HepG2 (cell line): ENCODE data around the gene TOMM7. TPM values are rescaled to one million over a fixed set of nuclear protein-coding genes. Genes with fewer than 3 reads are reported as not detected.

Source experiments
- ATF7 ChIP-seq, 2 experiments: fragments of 450-650 bp in 1 of 2; sonication (generic) in 1 of 2; formaldehyde crosslinking in 1 of 2; IDR thresholded peaks; 2 replicates each; pipeline versions ENCODE4 v1.4.0 to v1.6.1; 2016 to 2020; ENCODE audit warnings: antibody characterized with exemption in 1 of 2, mild to moderate bottlenecking in 1 of 2, missing genetic modification reagents in 1 of 2
- DNMT1 ChIP-seq: sonication (generic); formaldehyde crosslinking; IDR thresholded peaks from 2 replicates; pipeline ENCODE4 v1.5.1; 2020; ENCODE audit warnings: mild to moderate bottlenecking, missing genetic modification reagents
- HMGXB3 ChIP-seq: sonication (generic); formaldehyde crosslinking; IDR thresholded peaks from 2 replicates; pipeline ENCODE4 v1.4.0; 2020; ENCODE audit warnings: missing genetic modification reagents, borderline replicate concordance
- KDM3A ChIP-seq: IDR thresholded peaks from 2 replicates; pipeline ENCODE4 v1.6.1; 2018; ENCODE audit warnings: low read depth, missing compliant biosample characterization
- MED13 ChIP-seq: sonication (generic); formaldehyde crosslinking; IDR thresholded peaks from 2 replicates; pipeline ENCODE4 v1.5.0; 2020; ENCODE audit warnings: missing genetic modification reagents
- NR0B2 ChIP-seq: sonication (generic); formaldehyde crosslinking; IDR thresholded peaks from 2 replicates; pipeline ENCODE4 v1.4.0; 2020; ENCODE audit warnings: mild to moderate bottlenecking, missing genetic modification reagents
- PLSCR1 ChIP-seq: sonication (generic); formaldehyde crosslinking; IDR thresholded peaks from 2 replicates; pipeline ENCODE4 v1.5.0; 2020; ENCODE audit warnings: missing genetic modification reagents, mild to moderate bottlenecking, borderline replicate concordance
- RARA ChIP-seq: IDR thresholded peaks from 2 replicates; pipeline ENCODE4 v1.6.1; 2016; ENCODE audit warnings: missing genetic modification reagents, missing compliant biosample characterization
- RBFOX2 ChIP-seq: fragments of 200-400 bp; formaldehyde crosslinking; IDR thresholded peaks from 2 replicates; pipeline ENCODE4 v1.6.1; 2017; ENCODE audit warnings: low read depth, mild to moderate bottlenecking, low read length
- RBM39 ChIP-seq: fragments of 200-400 bp; formaldehyde crosslinking; IDR thresholded peaks from one replicate; pipeline ENCODE4 v1.6.1; 2018; ENCODE audit warnings: antibody characterized with exemption, mild to moderate bottlenecking, low read depth, low read length; ENCODE audit not compliant: poor library complexity, severe bottlenecking
- SATB2 ChIP-seq: sonication (generic); formaldehyde crosslinking; IDR thresholded peaks from 2 replicates; pipeline ENCODE4 v1.5.0; 2020; ENCODE audit warnings: missing genetic modification reagents
- SOX13 ChIP-seq, 3 experiments: fragments of 450-650 bp in 1 of 3; sonication (generic) in 1 of 3; formaldehyde crosslinking in 1 of 3; IDR thresholded peaks in 2 of 3; conservative IDR thresholded peaks in 1 of 3; 2 replicates each; pipeline versions ENCODE4 v1.5.0 to v1.6.1; 2016 to 2020; ENCODE audit warnings: antibody characterized with exemption in 1 of 3, mild to moderate bottlenecking in 1 of 3, missing compliant biosample characterization in 1 of 3, missing genetic modification reagents in 1 of 3, moderate library complexity in 1 of 3
- TFE3 ChIP-seq: IDR thresholded peaks from 2 replicates; pipeline ENCODE4 v1.6.1; 2016
- XBP1 ChIP-seq: sonication (generic); formaldehyde crosslinking; IDR thresholded peaks from 2 replicates; pipeline ENCODE4 v1.5.0; 2020; ENCODE audit warnings: missing genetic modification reagents
- ZNF335 ChIP-seq: sonication (generic); formaldehyde crosslinking; IDR thresholded peaks from 2 replicates; pipeline ENCODE4 v1.4.0; 2020; ENCODE audit warnings: missing genetic modification reagents
- ZNF574 ChIP-seq: sonication (generic); formaldehyde crosslinking; IDR thresholded peaks from 2 replicates; pipeline ENCODE4 v1.4.0; 2020; ENCODE audit warnings: missing genetic modification reagents
- polyA plus RNA-seq, 8 experiments: library from polyadenylated mRNA; depleted of rRNA in 3 of 8; stranded (reverse) in 7 of 8; unstranded in 1 of 8; fragments of >200 nt; fragmentation: Illumina TruSeq in 4 of 8; extraction: Trizol in 4 of 8; gene quantifications; 2 replicates each; pipeline versions ENCODE4 v1.2.1 to v1.2.3, GENCODE V29; 2011 to 2016; ENCODE audit warnings: low read depth in 4 of 8, missing spikeins in 1 of 8, mixed read lengths in 1 of 8; ENCODE audit not compliant: insufficient read depth in 1 of 8
- total RNA-seq, 5 experiments: library from RNA; depleted of rRNA; stranded (reverse); fragments of >200 nt; fragmentation: Illumina TruSeq; extraction: Trizol; gene quantifications; 2 replicates each; pipeline ENCODE4 v1.2.3, GENCODE V29; 2016; ENCODE audit warnings: low read depth in 1 of 5

The TOMM7 gene
- total and polyA plus RNA-seq, 2 of the 13 experiments (the other 11 are each of a cell fraction or from before 2014, with no cell fraction given): 251 to 369 TPM

GRCh38 chr7:22786290-22786932 lies 36.2 kb downstream of the TOMM7 start (continued):
- TF ChIP-seq HMGXB3 (CRISPR knock-in tag) (no peak), RARA (peak; percentile 80), ATF7 (IDR thresholded peaks at IDR 0.05) (no peak), ATF7 (CRISPR knock-in tag; IDR thresholded peaks at IDR 0.05) (no peak), ZNF335 (0 out of 2 replicates have a peak, but pooled peaks have one; percentile 35), PLSCR1 (no peak), MED13 (CRISPR knock-in tag) (no peak), SATB2 (no peak), XBP1 (CRISPR knock-in tag) (no peak), ZNF574 (CRISPR knock-in tag) (peak; percentile 68), TFE3 (CRISPR knock-in tag) (peak; percentile 86), DNMT1 (CRISPR knock-in tag) (no peak), SOX13 (IDR thresholded peaks at IDR 0.05) (peak; percentile 93), SOX13 (CRISPR knock-in tag; conservative IDR thresholded peaks at IDR 0.05 in 1 of 2, IDR thresholded peaks at IDR 0.05 in 1 of 2) (peak in 1 of 2 experiments; percentile 97; a peak in 2 of 4 replicates), RBM39 (no peak), NR0B2 (no peak), RBFOX2 (no peak), KDM3A (CRISPR knock-in tag) (peak; percentile 85)
